Neutrophil (primary cell): ENCODE measurements around the gene ASXL1.

Source experiments
- H3K27ac ChIP-seq: fragments of 200-600 bp; sonication (generic); 2 replicates; pipeline ENCODE4 v1.5.1; 2016; ENCODE audit warnings: mild to moderate bottlenecking, moderate library complexity
- H3K27me3 ChIP-seq: fragments of 200-600 bp; sonication (generic); 2 replicates; pipeline ENCODE4 v1.6.0; 2016; ENCODE audit warnings: mild to moderate bottlenecking
- H3K36me3 ChIP-seq: fragments of 200-600 bp; sonication (generic); 2 replicates; pipeline ENCODE4 v1.5.1; 2017
- H3K4me1 ChIP-seq, 2 experiments: fragments of 200-600 bp in 1 of 2; sonication (generic) in 1 of 2; 1 replicate in 1 of 2; 2 replicates in 1 of 2; pipeline versions ENCODE4 v1.5.1 to v1.6.1; 2013 to 2016; ENCODE audit warnings: low read depth in 1 of 2, low read length in 1 of 2, mild to moderate bottlenecking in 1 of 2, moderate library complexity in 1 of 2; ENCODE audit not compliant: control insufficient read depth in 1 of 2, insufficient read depth in 1 of 2
- H3K4me3 ChIP-seq, 2 experiments: fragments of 200-600 bp in 1 of 2; sonication (generic) in 1 of 2; 1 replicate in 1 of 2; 2 replicates in 1 of 2; pipeline ENCODE4 v1.5.1; 2013 to 2016; ENCODE audit warnings: low read depth in 1 of 2, low read length in 1 of 2, mild to moderate bottlenecking in 1 of 2, moderate library complexity in 1 of 2
- H3K9me3 ChIP-seq: fragments of 200-600 bp; sonication (generic); 2 replicates; pipeline ENCODE4 v1.5.1; 2016
- TF ChIP-seq, protein P1 (sequence below): fragments of 200-600 bp; sonication (generic); IDR thresholded peaks from 2 replicates; pipeline ENCODE4 v1.5.1; 2016; ENCODE audit warnings: antibody characterized with exemption

Gene ASXL1

DNA sequence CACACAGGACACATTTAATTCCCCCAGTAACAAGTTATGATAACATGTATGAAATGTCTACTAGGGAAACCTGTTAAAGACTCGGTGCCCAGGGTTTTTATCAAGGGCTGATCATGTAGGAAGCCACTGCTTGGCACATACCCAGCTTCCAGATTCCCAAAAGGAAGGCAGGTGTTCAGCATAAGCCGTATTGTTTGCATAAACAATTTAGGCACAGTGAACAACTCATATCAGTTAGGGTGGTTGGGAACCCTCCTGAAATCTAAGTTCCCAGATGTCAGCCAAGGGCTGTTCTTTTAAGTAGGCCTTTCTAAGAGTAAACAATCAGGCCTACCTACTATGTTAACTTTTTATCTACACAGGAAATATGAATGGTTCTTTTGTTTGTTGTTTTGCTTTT is 74.1 kb downstream of the ASXL1 start:
- H3K27me3 ChIP-seq, result no peaks in the 10 kb centered on the region
- H3K36me3 ChIP-seq, result peaks cover 97% of the 10 kb centered on the region
- H3K9me3 ChIP-seq, result no peaks in the 10 kb centered on the region
- H3K4me3 ChIP-seq, result no peak overlapping the region
- no peaks in the 10 kb centered on the region for H3K4me1 ChIP-seq
- TF ChIP-seq, protein P1, sequence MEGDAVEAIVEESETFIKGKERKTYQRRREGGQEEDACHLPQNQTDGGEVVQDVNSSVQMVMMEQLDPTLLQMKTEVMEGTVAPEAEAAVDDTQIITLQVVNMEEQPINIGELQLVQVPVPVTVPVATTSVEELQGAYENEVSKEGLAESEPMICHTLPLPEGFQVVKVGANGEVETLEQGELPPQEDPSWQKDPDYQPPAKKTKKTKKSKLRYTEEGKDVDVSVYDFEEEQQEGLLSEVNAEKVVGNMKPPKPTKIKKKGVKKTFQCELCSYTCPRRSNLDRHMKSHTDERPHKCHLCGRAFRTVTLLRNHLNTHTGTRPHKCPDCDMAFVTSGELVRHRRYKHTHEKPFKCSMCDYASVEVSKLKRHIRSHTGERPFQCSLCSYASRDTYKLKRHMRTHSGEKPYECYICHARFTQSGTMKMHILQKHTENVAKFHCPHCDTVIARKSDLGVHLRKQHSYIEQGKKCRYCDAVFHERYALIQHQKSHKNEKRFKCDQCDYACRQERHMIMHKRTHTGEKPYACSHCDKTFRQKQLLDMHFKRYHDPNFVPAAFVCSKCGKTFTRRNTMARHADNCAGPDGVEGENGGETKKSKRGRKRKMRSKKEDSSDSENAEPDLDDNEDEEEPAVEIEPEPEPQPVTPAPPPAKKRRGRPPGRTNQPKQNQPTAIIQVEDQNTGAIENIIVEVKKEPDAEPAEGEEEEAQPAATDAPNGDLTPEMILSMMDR, result no peak
- no peak overlapping the region for H3K27ac ChIP-seq

DNA sequence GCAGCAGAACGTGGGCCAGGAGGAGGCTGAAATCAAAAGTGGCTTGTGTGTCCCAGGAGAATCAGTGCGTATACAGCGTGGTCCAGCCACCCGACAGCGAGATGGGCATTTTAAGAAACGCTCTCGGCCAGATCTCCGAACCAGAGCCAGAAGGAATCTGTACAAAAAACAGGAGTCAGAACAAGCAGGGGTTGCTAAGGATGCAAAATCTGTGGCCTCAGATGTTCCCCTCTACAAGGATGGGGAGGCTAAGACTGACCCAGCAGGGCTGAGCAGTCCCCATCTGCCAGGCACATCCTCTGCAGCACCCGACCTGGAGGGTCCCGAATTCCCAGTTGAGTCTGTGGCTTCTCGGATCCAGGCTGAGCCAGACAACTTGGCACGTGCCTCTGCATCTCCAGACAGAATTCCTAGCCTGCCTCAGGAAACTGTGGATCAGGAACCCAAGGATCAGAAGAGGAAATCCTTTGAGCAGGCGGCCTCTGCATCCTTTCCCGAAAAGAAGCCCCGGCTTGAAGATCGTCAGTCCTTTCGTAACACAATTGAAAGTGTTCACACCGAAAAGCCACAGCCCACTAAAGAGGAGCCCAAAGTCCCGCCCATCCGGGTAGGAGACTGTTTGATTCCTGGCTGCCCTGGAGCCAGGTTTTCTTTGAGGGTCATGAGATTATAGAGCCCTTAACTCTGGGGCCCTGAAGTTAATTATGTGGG is 75.3 kb downstream of the ASXL1 start:
- H3K27ac ChIP-seq, result no peak overlapping the region
- H3K9me3 ChIP-seq, result no peaks in the 10 kb centered on the region
- peaks cover 99% of the 10 kb centered on the region for H3K36me3 ChIP-seq
- H3K27me3 ChIP-seq, result no peaks in the 10 kb centered on the region
- H3K4me3 ChIP-seq, result no peak overlapping the region
- TF ChIP-seq, protein P1, result no peak
- no peaks in the 10 kb centered on the region for H3K4me1 ChIP-seq

DNA sequence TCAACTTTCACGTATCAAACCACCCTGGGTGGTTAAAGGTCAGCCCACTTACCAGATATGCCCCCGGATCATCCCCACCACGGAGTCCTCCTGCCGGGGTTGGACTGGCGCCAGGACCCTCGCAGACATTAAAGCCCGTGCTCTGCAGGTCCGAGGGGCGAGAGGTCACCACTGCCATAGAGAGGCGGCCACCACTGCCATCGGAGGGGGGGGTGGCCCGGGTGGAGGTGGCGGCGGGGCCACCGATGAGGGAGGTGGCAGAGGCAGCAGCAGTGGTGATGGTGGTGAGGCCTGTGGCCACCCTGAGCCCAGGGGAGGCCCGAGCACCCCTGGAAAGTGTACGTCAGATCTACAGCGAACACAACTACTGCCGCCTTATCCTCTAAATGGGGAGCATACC is 76.3 kb downstream of the ASXL1 start:
- Histone ChIP-seq H3K27me3 (no peaks in the 10 kb centered on the region), H3K9me3 (no peaks in the 10 kb centered on the region), H3K36me3 (peaks cover 99% of the 10 kb centered on the region), H3K4me1 (no peaks in the 10 kb centered on the region), H3K4me3 (no peak overlapping the region), H3K27ac (no peak overlapping the region)
- TF ChIP-seq, protein P1, result no peak

DNA sequence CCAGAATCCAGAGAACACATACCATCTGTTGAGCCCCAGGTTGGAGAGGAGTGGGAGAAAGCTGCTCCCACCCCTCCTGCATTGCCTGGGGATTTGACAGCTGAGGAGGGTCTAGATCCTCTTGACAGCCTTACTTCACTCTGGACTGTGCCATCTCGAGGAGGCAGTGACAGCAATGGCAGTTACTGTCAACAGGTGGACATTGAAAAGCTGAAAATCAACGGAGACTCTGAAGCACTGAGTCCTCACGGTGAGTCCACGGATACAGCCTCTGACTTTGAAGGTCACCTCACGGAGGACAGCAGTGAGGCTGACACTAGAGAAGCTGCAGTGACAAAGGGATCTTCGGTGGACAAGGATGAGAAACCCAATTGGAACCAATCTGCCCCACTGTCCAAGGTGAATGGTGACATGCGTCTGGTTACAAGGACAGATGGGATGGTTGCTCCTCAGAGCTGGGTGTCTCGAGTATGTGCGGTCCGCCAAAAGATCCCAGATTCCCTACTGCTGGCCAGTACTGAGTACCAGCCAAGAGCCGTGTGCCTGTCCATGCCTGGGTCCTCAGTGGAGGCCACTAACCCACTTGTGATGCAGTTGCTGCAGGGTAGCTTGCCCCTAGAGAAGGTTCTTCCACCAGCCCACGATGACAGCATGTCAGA is 77.4 kb downstream of the ASXL1 start:
- TF ChIP-seq, protein P1, result no peak
- Histone ChIP-seq H3K36me3 (peaks cover 90% of the 10 kb centered on the region), H3K4me1 (no peaks in the 10 kb centered on the region), H3K27me3 (no peaks in the 10 kb centered on the region), H3K9me3 (no peaks in the 10 kb centered on the region), H3K4me3 (no peak overlapping the region), H3K27ac (no peak overlapping the region)

DNA sequence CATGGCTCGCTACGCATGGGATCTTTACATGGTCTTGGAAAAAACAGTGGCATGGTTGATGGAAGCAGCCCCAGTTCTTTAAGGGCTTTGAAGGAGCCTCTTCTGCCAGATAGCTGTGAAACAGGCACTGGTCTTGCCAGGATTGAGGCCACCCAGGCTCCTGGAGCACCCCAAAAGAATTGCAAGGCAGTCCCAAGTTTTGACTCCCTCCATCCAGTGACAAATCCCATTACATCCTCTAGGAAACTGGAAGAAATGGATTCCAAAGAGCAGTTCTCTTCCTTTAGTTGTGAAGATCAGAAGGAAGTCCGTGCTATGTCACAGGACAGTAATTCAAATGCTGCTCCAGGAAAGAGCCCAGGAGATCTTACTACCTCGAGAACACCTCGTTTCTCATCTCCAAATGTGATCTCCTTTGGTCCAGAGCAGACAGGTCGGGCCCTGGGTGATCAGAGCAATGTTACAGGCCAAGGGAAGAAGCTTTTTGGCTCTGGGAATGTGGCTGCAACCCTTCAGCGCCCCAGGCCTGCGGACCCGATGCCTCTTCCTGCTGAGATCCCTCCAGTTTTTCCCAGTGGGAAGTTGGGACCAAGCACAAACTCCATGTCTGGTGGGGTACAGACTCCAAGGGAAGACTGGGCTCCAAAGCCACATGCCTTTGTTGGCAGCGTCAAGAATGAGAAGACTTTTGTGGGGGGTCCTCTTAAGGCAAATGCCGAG is 78.2 kb downstream of the ASXL1 start:
- H3K4me3 ChIP-seq, result no peak overlapping the region
- H3K4me1 ChIP-seq, result no peaks in the 10 kb centered on the region
- TF ChIP-seq, protein P1, result no peak
- no peaks in the 10 kb centered on the region for H3K9me3 ChIP-seq
- H3K27ac ChIP-seq, result no peak overlapping the region
- peaks cover 89% of the 10 kb centered on the region for H3K36me3 ChIP-seq
- H3K27me3 ChIP-seq, result no peaks in the 10 kb centered on the region
